Measurements from ENCODE around the gene LMNTD2. TPM values are rescaled to one million over a fixed set of nuclear protein-coding genes. Genes with fewer than 3 reads are reported as not detected.

The LMNTD2 gene
- total and polyA plus RNA-seq, 2 of the 13 experiments (the other 11 are each of a cell fraction or from before 2014, with no cell fraction given) = 1.1 to 3.1 TPM

- Histone ChIP-seq H4K20me1 (ENCODE audit: insufficient read depth, low read length) (peaks cover 21% of the 10 kb centered on the region; the same call in 1 of the 2 replicates), H3K4me2 (ENCODE audit: low read depth, low read length) (peak overlapping the region; percentile 94), H3K9ac (ENCODE audit: insufficient read depth, low read depth, low read length) (peak overlapping the region; percentile 86), H3K27ac (ENCODE audit: extremely low read length, insufficient read depth, low read length) (peak overlapping the region; percentile 78), H3K4me1 (ENCODE audit: insufficient read depth, low read length) (peaks cover 70% of the 10 kb centered on the region), H3K79me2 (ENCODE audit: insufficient read depth, low read length) (peaks cover 16% of the 10 kb centered on the region), H3K27me3 (ENCODE audit: control insufficient read depth in 1 of 2, insufficient read depth in 2 of 2, low read length in 2 of 2) (no peaks in the 10 kb centered on the region; a peak in 2 of 5 replicates), H3K36me3 (replicated peaks in 1 of 2; ENCODE audit: control insufficient read depth in 1 of 2, insufficient read depth in 2 of 2, low read length in 2 of 2) (no peaks in the 10 kb centered on the region; a peak in 1 of 5 replicates), H3K4me3 (replicated peaks in 1 of 3; ENCODE audit: insufficient read depth in 1 of 3, low read depth in 2 of 3, low read length in 3 of 3) (peak overlapping the region; percentile 68 to 96 (median 78)), H3K9me3 (ENCODE audit: low read length) (no peaks in the 10 kb centered on the region), H2AFZ (ENCODE audit: low read length) (no peak overlapping the region)
- CTCF ChIA-PET (ENCODE audit: low intra/inter-chr PET ratio, low total read pairs) = no interaction called here
- ATAC-seq = peak; percentile 15
- intact Hi-C loops (cut with micrococcal nuclease; ENCODE audit: unreplicated experiment) (no loop called here), in situ Hi-C loops (cut with HindIII; ENCODE audit: extremely low pct_ligation_motif_present, low pct_unique_long_range_greater_than_20kb) (no loop called here)
- POLR2A ChIA-PET = interaction anchor here (0.6 to 2.9 kb wide), 9 partner anchors 8 to 250 kb away, joined by 3 to 18 read pairs (median 3); partner anchors contain the start of genes HRAS, LMNTD2 and RNH1
- no peak for FAIRE-seq
- DNase-seq (ENCODE audit: low spot score) = no peak
- 3% methylated on average over 6 of the region's 36 CpGs for WGBS (ENCODE audit: low lambda C conversion rate)
- BruUV-seq (replicated peaks) = TSS peak; percentile 80
- peak; percentile 68; the same call in 1 of the 2 replicates for TF ChIP-seq ZBTB7B (CRISPR knock-in tag; IDR thresholded peaks at IDR 0.05)
- TF ChIP-seq ZNF709 (CRISPR knock-in tag; IDR thresholded peaks at IDR 0.05) = peak; percentile 39; the same call in 1 of the 2 replicates
- TF ChIP-seq UBTF (CRISPR knock-in tag; IDR thresholded peaks at IDR 0.05) = peak; percentile 74
- no peak for TF ChIP-seq ZNF275 (CRISPR knock-in tag; IDR thresholded peaks at IDR 0.05; ENCODE audit: borderline replicate concordance)
- 0 out of 2 replicates have a peak, but pooled peaks have one; percentile 58 for TF ChIP-seq ZMYM2 (CRISPR knock-in tag; IDR thresholded peaks at IDR 0.05)
- peak; percentile 28 for TF ChIP-seq ZFY (CRISPR knock-in tag; IDR thresholded peaks at IDR 0.05)
- peak; percentile 9; the same call in 1 of the 2 replicates for TF ChIP-seq ZC3H4 (CRISPR knock-in tag; IDR thresholded peaks at IDR 0.05; ENCODE audit: borderline replicate concordance)
- peak; percentile 58; the same call in 1 of the 2 replicates for TF ChIP-seq MYC (CRISPR knock-in tag; IDR thresholded peaks at IDR 0.05; ENCODE audit: borderline replicate concordance)
- no peak for TF ChIP-seq U2AF2 (IDR thresholded peaks at IDR 0.05; ENCODE audit: low read depth, low read length)
- peak; percentile 42; the same call in 1 of the 2 replicates for TF ChIP-seq NR2F2 (IDR thresholded peaks at IDR 0.05; ENCODE audit: borderline replicate concordance, low read depth)
- 0 out of 2 replicates have a peak, but pooled peaks have one; percentile 29 for TF ChIP-seq ZSCAN21 (CRISPR knock-in tag; IDR thresholded peaks at IDR 0.05; ENCODE audit: borderline replicate concordance)
- TF ChIP-seq NR2F1 (CRISPR knock-in tag; IDR thresholded peaks at IDR 0.05) = peak in 1 of 2 experiments; percentile 66; a peak in 1 of 4 replicates
- no peak for TF ChIP-seq SRSF4 (IDR thresholded peaks at IDR 0.05; ENCODE audit: low read depth, low read length, poor library complexity, severe bottlenecking)
- 0 out of 2 replicates have a peak, but pooled peaks have one; percentile 59 for TF ChIP-seq ZNF547 (CRISPR knock-in tag; IDR thresholded peaks at IDR 0.05)
- TF ChIP-seq SAP130 (CRISPR knock-in tag; IDR thresholded peaks at IDR 0.05; ENCODE audit: low read depth) = peak; percentile 67
- TF ChIP-seq HNF1B (CRISPR knock-in tag; IDR thresholded peaks at IDR 0.05) = peak; percentile 79; the same call in 1 of the 2 replicates
Observed at GRCh38 chr11:569158-569885, 8.8 kb upstream of the LMNTD2 start.

All from HepG2 (cell line).